VCaP (cell line): ENCODE data around the gene SLC2A9.

Experiments
- H3K27ac ChIP-seq: fragments of 450-650 bp; 2 replicates; pipeline ENCODE4 v1.5.1; 2017
- TF ChIP-seq, protein P1 (sequence below): fragments of 450-650 bp; conservative IDR thresholded peaks from 2 replicates; pipeline ENCODE4 v1.5.1; 2017; ENCODE audit warnings: mild to moderate bottlenecking, moderate library complexity

The SLC2A9 gene

GRCh38 chr4:9859810-9860209, 161.5 kb downstream of the SLC2A9 start:
- TF ChIP-seq, protein P1, sequence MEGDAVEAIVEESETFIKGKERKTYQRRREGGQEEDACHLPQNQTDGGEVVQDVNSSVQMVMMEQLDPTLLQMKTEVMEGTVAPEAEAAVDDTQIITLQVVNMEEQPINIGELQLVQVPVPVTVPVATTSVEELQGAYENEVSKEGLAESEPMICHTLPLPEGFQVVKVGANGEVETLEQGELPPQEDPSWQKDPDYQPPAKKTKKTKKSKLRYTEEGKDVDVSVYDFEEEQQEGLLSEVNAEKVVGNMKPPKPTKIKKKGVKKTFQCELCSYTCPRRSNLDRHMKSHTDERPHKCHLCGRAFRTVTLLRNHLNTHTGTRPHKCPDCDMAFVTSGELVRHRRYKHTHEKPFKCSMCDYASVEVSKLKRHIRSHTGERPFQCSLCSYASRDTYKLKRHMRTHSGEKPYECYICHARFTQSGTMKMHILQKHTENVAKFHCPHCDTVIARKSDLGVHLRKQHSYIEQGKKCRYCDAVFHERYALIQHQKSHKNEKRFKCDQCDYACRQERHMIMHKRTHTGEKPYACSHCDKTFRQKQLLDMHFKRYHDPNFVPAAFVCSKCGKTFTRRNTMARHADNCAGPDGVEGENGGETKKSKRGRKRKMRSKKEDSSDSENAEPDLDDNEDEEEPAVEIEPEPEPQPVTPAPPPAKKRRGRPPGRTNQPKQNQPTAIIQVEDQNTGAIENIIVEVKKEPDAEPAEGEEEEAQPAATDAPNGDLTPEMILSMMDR, result no peak
- no peak overlapping the region for H3K27ac ChIP-seq

DNA sequence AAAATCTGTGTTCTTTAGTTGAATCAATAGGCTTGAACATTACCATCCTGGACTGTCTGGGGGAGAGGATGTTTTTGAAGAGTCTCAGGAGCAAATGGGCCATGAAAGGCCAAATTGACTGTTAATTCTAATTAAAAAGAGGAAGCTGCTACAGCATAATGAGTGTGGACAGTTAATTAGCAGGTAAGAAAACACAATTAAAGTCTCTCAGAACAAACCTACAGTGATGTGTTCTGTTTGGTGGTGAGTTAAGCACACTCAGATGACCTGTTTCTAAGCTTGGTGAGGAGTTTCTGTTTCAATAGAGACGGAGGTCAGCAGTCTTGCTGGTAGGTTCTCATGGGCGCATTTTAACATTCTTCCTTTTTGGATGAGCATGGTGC, 171.8 kb downstream of the SLC2A9 start:
- H3K27ac ChIP-seq, result no peak overlapping the region
- TF ChIP-seq, protein P1, result no peak

GRCh38 chr4:9847968-9848748, 173.1 kb downstream of the SLC2A9 start:
- TF ChIP-seq, protein P1, result no peak
- H3K27ac ChIP-seq, result no peak overlapping the region

- TF ChIP-seq, protein P1, result no peak
- no peak overlapping the region for H3K27ac ChIP-seq
Observed at GRCh38 chr4:9845791-9846493, 175.4 kb downstream of the SLC2A9 start.

DNA sequence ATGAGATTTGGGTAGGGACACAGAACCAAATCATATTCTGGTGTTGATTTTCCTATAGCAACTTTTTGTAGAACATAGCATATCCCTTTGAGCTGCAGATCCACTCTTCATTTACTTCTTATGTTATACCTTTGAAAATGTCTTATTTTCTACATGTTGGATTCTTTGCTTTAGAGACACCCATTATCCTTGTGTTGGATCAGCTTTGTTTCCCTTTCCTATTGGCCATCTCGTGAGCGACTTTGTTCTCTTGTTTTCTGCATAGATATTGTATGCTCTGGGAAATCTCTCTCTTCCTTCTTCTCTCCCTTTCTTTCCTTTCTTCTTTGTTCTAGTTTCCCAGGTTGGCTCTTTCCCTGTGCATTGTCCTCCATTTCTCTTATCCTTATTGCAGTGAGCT, 180.2 kb downstream of the SLC2A9 start:
- TF ChIP-seq, protein P1, result no peak
- no peak overlapping the region for H3K27ac ChIP-seq

DNA sequence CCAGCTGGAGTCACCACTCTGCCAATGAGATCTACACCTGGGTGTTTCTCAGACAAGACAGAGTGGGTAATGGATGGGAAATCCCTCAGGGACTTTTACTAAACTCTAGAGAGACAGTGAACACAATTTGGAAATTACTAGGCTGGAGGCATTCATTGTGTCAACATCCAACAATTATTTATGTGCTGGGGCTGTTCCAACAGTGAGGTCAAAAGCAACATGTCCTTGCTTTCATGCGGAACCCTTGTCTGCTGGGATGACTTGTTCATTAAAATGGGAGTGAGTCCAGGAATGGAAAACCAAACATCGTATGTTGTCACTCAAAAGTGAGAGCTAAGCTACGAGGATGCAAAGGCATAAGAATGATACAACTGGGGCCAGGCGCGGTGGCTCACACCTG, 185.9 kb downstream of the SLC2A9 start:
- TF ChIP-seq, protein P1, result no peak
- H3K27ac ChIP-seq, result no peak overlapping the region

DNA sequence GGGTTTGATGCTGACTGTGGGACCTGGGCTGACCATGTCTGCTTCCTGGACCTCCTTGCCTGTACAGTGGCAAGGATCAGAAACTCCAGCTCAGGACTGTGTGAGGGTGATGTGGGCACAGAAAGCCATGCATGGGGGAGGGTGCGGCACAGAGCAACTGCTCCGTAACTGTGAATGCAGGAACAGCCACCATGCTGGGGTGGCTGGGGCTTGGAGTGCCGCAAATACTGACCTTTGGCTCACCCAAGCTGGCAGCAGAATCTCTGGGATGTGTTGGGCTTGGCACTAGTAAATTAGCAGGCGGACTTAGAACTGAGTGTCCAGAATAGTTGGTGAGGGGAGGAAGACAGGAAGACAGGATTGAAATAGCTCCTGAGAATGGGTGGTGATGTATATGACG, 187.9 kb downstream of the SLC2A9 start:
- TF ChIP-seq, protein P1, result no peak
- no peak overlapping the region for H3K27ac ChIP-seq
